ENCODE data around the gene LBX2.
"Not testable (repeated sequence)": the region's sequence is repeated elsewhere in the genome, so short reads cannot be mapped to it uniquely, and the experiment has no call there.

LBX2 gene

GRCh38 chr2:74503506-74504475, 4.4 kb upstream of the LBX2 start:
- no peak for DNase-seq

- DNase-seq: no peak
Observed at GRCh38 chr2:74502720-74503505, 3.5 kb upstream of the LBX2 start.

- no peak for DNase-seq
Observed at GRCh38 chr2:74502147-74502719, 2.8 kb upstream of the LBX2 start.

- no peak for DNase-seq
Observed at GRCh38 chr2:74501335-74502071, 2.1 kb upstream of the LBX2 start.

GRCh38 chr2:74500578-74500946, 1.2 kb upstream of the LBX2 start:
- DNase-seq: no peak

GRCh38 chr2:74499940-74500577, 656 bp upstream of the LBX2 start:
- no peak for DNase-seq

GRCh38 chr2:74498500-74499266, 720 bp downstream of the LBX2 start:
- DNase-seq: no peak

- no peak for DNase-seq
Observed at GRCh38 chr2:74497777-74498499, 1.5 kb downstream of the LBX2 start.

GRCh38 chr2:74496997-74497776, 2.2 kb downstream of the LBX2 start:
- no peak for DNase-seq

- DNase-seq: no peak
Observed at GRCh38 chr2:74495440-74495839, 4.0 kb downstream of the LBX2 start.

GRCh38 chr2:74493546-74493945, 5.9 kb downstream of the LBX2 start:
- no peak for DNase-seq

GRCh38 chr2:74491648-74492544, 7.5 kb downstream of the LBX2 start:
- no peak for DNase-seq

GRCh38 chr2:74489906-74490305, 9.5 kb downstream of the LBX2 start:
- no peak for DNase-seq

GRCh38 chr2:74488643-74489481, 10.5 kb downstream of the LBX2 start:
- no peak for DNase-seq

GRCh38 chr2:74486141-74486540, 13.3 kb downstream of the LBX2 start:
- no peak for DNase-seq

GRCh38 chr2:74483675-74484164, 15.7 kb downstream of the LBX2 start:
- DNase-seq: not testable (repeated sequence)

GRCh38 chr2:74482801-74483674, 16.4 kb downstream of the LBX2 start, which contains the start of the genes CCDC142 and TTC31:
Gene CCDC142, minus strand, starts transcription at chr2:74482998. Its CDS starts 161 bp downstream, at chr2:74482837.
Gene TTC31, plus strand, starts transcription at chr2:74483081. Its CDS starts 15 bp downstream, at chr2:74483096.
- peak; percentile 82 for DNase-seq

Measured in NCI-H2029 treated with DMSO at 0.1 percent for 48 hours (cell line).